IPS-15b (cell line): ENCODE measurements around the gene SNCA.

Source experiments
- H3K27me3 ChIP-seq: one replicate; pipeline ENCODE4 v1.6.1; 2013; ENCODE audit warnings: low read length; ENCODE audit not compliant: control insufficient read depth, insufficient read depth
- H3K36me3 ChIP-seq: one replicate; pipeline ENCODE4 v1.6.1; 2013; ENCODE audit warnings: low read length; ENCODE audit not compliant: control insufficient read depth, insufficient read depth
- H3K4me1 ChIP-seq: one replicate; pipeline ENCODE4 v1.6.1; 2013; ENCODE audit warnings: mild to moderate bottlenecking, low read length; ENCODE audit not compliant: control insufficient read depth, insufficient read depth
- H3K4me3 ChIP-seq: one replicate; pipeline ENCODE4 v1.5.1; 2013; ENCODE audit warnings: low read depth, low read length
- H3K9ac ChIP-seq: one replicate; pipeline ENCODE4 v1.6.1; 2013; ENCODE audit warnings: low read depth, mild to moderate bottlenecking, low read length
- H3K9me3 ChIP-seq: one replicate; pipeline ENCODE4 v1.6.1; 2013; ENCODE audit warnings: mild to moderate bottlenecking, low read length; ENCODE audit not compliant: control insufficient read depth, insufficient read depth

Gene SNCA

DNA sequence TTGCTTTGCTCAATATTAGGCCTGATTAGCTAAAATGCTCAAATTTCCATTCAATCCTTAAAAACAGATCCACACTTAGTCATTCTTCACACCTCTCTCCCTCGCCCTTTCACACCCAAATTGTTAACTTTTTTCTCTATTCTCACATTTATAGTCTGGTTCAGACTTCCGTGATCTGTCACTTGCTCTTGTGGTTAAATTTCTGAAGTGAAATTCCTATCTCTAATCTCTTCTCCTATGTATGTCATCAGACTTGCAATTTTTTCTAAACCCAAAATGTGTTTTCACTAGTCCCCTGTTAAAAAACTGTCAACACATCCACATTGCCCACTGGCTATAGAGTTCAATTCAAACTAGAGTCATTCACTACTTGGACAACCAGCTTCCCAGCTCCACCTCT is 63.2 kb downstream of the SNCA start:
- no peaks in the 10 kb centered on the region for H3K27me3 ChIP-seq
- no peaks in the 10 kb centered on the region for H3K4me1 ChIP-seq
- H3K9ac ChIP-seq: no peak overlapping the region
- no peak overlapping the region for H3K4me3 ChIP-seq
- no peaks in the 10 kb centered on the region for H3K36me3 ChIP-seq
- H3K9me3 ChIP-seq: no peaks in the 10 kb centered on the region

DNA sequence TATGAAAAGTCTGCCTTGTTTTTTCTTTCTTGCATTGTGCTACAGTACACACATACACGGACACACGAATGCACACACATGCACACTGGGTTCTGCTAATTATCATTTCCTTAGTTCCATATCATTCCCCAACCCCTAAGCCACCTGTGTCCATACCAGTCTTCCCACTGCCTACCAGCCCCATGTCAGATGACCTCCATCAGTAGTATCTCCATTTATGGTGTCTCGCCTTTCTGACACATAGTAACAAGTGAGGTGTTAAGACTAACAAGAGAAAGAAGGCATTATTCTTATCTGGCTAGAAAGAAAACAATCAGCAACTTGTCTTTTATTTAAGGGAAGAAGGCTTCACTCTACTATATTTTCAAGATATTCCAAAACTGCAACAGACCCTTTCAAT is 67.1 kb downstream of the SNCA start:
- Histone ChIP-seq H3K9ac (no peak overlapping the region), H3K9me3 (no peaks in the 10 kb centered on the region), H3K4me1 (no peaks in the 10 kb centered on the region), H3K36me3 (no peaks in the 10 kb centered on the region), H3K4me3 (no peak overlapping the region), H3K27me3 (no peaks in the 10 kb centered on the region)

DNA sequence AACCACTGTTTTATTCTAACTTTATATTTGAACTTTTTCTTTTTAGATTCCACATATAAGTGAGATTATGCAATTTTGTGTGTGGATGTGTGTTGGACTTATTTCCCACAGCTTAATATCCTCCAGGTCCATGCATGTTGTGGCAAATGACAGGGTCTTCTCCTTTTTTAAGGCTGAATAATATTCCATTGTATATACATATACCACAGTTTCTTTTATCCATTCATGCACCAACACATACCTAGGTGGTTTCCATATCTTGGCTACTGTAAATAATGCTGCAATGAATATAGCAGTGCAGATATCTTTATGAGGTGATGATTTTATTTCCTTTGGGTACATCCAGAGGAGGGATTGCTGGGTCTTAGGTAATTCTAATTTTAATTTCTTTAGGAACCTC is 69.0 kb downstream of the SNCA start:
- no peaks in the 10 kb centered on the region for H3K9me3 ChIP-seq
- H3K4me1 ChIP-seq: no peaks in the 10 kb centered on the region
- no peak overlapping the region for H3K9ac ChIP-seq
- H3K4me3 ChIP-seq: no peak overlapping the region
- H3K36me3 ChIP-seq: no peaks in the 10 kb centered on the region
- no peaks in the 10 kb centered on the region for H3K27me3 ChIP-seq

DNA sequence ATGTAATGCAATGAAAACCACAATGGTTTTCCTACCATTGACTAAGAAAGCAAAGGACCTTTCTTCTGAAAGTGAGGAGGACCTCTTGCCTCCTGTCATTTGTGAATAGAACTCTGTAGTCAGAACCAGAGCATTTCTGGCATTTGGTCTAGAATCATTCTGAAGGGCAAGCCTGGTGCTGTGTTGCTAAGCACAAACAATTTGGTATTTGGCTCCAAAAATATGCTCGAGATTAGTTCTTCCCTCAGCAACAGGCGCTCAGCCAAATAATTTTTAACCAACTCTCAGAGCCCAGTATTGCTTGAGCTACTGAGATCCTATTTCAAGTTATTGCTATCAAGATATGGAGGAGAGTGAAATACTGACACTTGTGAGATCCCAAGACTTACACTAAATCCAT is 71.0 kb downstream of the SNCA start:
- H3K9me3 ChIP-seq: no peaks in the 10 kb centered on the region
- no peaks in the 10 kb centered on the region for H3K36me3 ChIP-seq
- no peak overlapping the region for H3K9ac ChIP-seq
- H3K4me3 ChIP-seq: no peak overlapping the region
- no peaks in the 10 kb centered on the region for H3K4me1 ChIP-seq
- H3K27me3 ChIP-seq: no peaks in the 10 kb centered on the region

DNA sequence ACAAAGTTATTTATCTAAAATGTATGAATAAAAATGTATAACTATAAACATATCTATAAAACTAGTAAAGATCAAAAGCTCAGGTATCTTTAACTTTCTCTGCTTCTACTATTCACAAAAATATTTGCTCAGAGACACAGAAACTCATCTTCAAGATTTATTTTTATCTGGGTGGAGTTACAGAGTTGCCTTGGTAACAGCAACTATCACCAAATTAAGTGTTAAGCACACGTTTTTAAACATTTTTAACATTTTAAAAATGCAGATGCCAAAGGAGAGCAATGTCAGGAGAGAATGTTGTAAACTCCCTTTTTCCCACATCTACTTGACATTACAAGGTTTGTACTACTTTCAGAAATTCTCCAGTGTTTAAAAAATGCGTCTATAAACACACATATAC is 71.4 kb downstream of the SNCA start:
- no peaks in the 10 kb centered on the region for H3K36me3 ChIP-seq
- H3K4me3 ChIP-seq: no peak overlapping the region
- H3K9ac ChIP-seq: no peak overlapping the region
- H3K4me1 ChIP-seq: no peaks in the 10 kb centered on the region
- no peaks in the 10 kb centered on the region for H3K27me3 ChIP-seq
- H3K9me3 ChIP-seq: no peaks in the 10 kb centered on the region

DNA sequence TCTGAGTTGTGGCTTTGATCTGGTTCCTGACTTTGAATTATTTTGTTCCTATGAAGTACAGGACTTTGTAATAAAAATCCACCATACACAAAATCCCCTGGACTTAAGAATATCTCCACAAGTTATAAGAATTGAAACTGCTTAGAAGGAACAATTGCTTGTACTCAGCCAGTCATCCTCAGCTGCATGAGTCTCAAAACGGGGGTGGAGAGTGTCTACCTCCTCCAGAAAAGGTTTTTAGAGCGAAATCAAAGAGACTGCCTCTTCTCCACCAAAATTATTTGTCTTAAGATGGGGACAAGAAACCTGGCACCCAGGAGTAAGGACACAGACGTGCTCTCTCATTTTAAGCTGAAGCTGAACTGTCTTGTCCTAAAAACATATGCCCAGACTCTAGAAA is 74.7 kb downstream of the SNCA start:
- Histone ChIP-seq H3K27me3 (no peaks in the 10 kb centered on the region), H3K36me3 (no peaks in the 10 kb centered on the region), H3K9ac (no peak overlapping the region), H3K4me3 (no peak overlapping the region), H3K9me3 (no peaks in the 10 kb centered on the region), H3K4me1 (no peaks in the 10 kb centered on the region)

DNA sequence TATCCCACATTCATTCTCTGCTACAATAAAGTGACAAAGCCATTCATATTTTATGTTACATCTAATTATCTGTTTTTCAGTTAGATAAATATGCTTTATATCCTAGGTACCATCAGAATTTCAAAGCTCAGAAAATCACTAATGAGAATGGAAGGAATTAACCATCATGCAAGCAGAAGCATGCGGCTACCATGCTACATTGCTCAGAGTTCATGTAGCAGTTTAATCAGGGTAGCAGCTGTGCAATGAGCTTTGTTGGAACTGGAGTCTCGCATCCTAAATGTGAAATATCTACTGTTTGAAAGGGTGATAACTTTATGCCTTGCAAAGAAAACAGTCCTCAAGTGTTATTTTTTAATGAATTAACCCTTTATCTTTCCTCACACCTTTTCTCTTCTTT is 77.5 kb downstream of the SNCA start:
- no peak overlapping the region for H3K4me3 ChIP-seq
- no peaks in the 10 kb centered on the region for H3K36me3 ChIP-seq
- H3K27me3 ChIP-seq: no peaks in the 10 kb centered on the region
- H3K9ac ChIP-seq: no peak overlapping the region
- no peaks in the 10 kb centered on the region for H3K4me1 ChIP-seq
- no peaks in the 10 kb centered on the region for H3K9me3 ChIP-seq

DNA sequence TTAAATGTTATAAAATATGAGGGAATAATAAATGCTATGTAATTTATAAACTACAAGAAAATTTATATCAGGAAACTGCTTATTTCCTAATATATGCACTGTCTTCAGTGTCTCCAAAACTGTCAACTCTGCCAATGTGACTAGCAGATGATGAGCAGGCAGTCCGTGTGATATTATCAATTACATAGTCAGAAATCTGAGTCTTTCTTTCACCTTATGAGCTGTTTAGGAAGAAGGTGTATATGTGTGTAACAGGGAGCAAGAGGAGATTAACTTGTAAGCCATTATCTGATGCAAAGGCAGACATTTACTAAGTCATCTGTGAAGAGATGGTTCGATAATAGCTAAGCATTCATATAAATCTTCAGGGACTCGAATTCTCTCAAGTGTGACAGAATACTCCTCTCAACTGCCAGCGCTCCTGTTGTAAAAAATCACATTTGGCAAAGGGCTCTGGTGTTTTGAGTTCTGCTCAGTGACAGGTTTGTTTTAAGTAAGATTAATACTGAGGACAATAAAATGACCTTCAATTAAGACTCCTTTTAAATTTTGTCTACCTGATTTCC is 79.7 kb downstream of the SNCA start:
- Histone ChIP-seq H3K36me3 (no peaks in the 10 kb centered on the region), H3K9ac (no peak overlapping the region), H3K4me3 (no peak overlapping the region), H3K27me3 (no peaks in the 10 kb centered on the region), H3K4me1 (no peaks in the 10 kb centered on the region), H3K9me3 (no peaks in the 10 kb centered on the region)

DNA sequence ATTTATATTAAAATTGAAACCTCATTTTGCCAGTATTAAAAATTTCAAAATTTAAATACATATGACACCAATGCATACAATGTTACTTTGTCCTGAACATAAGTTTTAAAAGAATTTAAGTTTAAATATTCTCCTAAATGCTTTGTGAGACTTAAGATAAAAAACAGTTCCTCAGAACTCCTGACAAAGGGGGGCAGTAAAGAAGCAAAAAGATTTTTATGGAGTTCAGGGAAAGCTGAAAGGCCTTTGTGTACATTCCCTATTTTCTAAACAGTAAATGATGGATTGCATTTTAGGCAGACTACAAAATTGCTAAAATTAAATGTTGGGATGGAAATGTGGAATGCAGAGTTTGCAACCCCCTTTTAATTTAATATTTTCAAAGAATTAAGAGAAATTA is 81.7 kb downstream of the SNCA start:
- Histone ChIP-seq H3K4me3 (no peak overlapping the region), H3K27me3 (no peaks in the 10 kb centered on the region), H3K36me3 (no peaks in the 10 kb centered on the region), H3K4me1 (no peaks in the 10 kb centered on the region), H3K9ac (no peak overlapping the region), H3K9me3 (no peaks in the 10 kb centered on the region)

DNA sequence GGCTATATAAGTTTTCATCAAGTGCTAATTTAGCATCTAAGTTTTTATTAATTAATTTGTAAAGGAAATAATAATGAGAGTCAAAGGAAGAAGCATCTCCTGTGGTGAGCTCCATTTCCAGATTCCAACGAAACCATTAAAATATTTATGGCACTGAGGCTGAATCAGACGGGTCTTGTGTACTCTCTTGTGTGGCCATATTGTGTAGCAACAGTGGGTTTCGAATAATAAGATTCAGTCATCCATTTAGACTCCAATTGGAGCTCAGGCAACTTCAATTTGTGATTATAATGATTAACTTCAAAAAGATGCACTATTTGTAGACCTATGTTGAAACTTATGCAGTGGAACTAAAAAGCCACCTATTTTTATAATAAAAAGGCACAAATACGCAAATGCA is 82.4 kb downstream of the SNCA start:
- no peaks in the 10 kb centered on the region for H3K36me3 ChIP-seq
- no peak overlapping the region for H3K9ac ChIP-seq
- no peaks in the 10 kb centered on the region for H3K9me3 ChIP-seq
- no peaks in the 10 kb centered on the region for H3K27me3 ChIP-seq
- no peaks in the 10 kb centered on the region for H3K4me1 ChIP-seq
- H3K4me3 ChIP-seq: no peak overlapping the region

DNA sequence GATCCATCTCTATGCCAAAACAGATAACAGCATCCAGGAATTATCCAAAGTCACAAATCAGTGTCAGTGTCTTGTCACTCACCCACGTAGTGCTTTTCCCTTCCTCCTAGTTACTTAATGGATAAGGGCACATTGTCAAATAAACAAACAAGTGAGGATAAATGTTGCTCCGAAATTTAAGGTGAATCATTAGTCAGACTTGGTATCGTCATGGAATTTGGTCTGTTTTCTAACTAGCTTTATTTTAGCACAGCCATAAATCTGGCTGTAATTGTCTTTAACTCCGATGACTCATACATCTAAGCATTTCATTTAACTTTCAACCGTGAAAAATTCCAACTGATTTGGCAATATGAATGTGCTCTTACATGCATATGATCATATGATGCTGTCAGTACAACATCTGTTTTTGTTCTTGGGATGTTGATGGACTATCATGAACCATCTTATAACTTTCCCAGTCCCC is 83.3 kb downstream of the SNCA start:
- H3K4me1 ChIP-seq: no peaks in the 10 kb centered on the region
- H3K4me3 ChIP-seq: no peak overlapping the region
- H3K9ac ChIP-seq: no peak overlapping the region
- H3K27me3 ChIP-seq: no peaks in the 10 kb centered on the region
- H3K9me3 ChIP-seq: no peaks in the 10 kb centered on the region
- no peaks in the 10 kb centered on the region for H3K36me3 ChIP-seq

DNA sequence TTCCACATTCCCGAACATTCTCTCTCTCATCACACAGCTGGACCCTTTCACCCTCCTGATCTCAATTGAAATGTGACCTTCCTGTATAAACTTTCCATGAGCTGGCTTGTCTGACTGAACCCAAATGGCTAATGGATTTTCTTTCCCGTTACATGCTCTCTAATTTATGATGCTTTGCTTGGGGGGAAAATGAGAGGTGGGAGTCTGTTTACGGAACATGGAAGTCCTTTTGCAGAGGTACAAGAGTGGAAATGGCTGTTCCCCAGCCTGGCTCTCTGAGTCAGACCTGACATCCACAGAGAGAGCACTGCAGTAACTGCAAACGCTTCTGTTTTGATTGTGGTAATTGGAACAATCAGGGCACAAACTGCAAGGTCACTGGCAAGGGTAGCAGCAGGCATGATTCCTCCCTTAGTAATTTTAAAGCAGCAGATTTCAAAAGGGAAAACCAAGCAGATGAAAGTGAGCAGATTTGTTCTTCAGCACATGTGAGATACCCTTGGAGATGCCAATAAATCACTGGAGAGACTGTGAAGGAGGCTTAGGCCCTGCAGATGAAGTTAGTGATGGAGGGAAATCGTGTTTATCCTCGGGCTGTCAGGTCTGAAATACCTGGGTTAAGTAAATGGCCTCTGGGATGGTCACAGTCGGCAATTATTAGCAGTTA is 83.9 kb downstream of the SNCA start:
- Histone ChIP-seq H3K36me3 (no peaks in the 10 kb centered on the region), H3K27me3 (no peaks in the 10 kb centered on the region), H3K4me1 (no peaks in the 10 kb centered on the region), H3K9ac (peak overlapping the region; percentile 6), H3K9me3 (no peaks in the 10 kb centered on the region), H3K4me3 (no peak overlapping the region)
